NCI-H1105 treated with DMSO at 0.1 percent for 48 hours (cell line): ENCODE data around the gene OBSL1.
A peak's percentile ranks its signal among the peaks of the same experiment; 100 is the strongest.

Source experiments
- DNase-seq: peaks from one replicate; lab custom pipeline; 2025; lab: John Stamatoyannopoulos, UW

Gene OBSL1

DNA sequence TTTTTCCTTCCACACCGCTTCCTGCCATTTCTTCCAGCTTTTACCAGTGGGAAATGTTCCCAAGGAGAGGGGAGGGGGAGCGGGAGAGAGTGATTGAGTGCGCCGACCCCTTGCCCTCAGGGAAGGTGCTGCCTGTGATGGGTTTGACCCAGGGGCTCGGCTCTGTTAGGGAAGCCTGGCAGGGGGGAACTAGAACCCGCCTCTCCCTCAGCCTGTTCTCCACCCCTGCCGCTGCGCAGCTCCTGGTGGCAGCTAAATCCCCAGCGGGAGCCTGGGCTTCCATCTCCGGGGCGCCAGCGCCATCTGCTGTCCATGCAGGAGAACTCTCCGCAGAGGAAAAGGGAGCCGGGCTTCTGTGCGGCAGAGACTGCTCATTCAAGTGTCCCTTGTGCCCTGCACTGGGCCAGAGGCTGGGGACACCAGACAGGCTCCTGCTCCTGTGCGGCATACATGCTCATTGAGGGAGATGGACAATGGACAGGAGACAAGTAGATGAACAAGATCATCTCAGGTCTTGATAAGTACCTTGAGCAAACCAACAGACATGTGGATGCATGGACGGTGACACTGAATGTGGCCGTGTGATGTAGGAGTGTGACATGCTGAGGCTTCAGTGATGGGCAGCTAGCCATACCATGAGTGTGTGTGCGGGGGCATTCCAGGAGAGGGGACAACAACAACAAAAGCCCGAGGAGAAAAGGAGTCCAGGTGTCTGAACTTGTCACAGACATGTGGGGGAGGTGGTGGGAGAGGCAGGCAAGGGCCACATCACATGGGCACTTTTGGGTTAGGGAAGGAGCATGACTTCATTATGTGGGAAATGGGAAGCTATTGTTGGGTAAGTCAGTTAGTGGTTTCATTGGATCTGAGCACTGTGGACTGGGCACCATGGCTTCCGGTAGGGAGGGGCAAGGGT lies 41.0 kb downstream of the OBSL1 start:
- peak; percentile 73 for DNase-seq

DNA sequence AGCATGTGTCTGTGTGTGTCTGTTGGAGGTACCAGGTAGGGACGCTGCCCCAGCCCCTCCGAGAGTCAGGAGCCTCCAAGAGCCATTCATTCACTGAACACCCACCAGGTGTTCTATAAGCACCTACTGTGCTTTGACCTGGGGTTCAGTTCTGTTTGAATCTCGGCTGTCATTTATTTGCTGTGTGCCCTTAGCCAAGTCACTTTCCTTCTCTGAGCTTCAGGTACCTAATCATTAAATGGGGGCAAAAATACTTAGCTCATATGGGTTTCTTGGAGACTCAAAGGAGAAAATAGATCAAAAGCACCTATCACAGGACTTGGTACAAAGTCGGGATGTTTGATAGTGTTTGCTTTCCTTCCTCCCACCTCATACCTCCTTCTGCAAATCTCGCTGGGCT lies 43.9 kb downstream of the OBSL1 start:
- DNase-seq, result no peak

DNA sequence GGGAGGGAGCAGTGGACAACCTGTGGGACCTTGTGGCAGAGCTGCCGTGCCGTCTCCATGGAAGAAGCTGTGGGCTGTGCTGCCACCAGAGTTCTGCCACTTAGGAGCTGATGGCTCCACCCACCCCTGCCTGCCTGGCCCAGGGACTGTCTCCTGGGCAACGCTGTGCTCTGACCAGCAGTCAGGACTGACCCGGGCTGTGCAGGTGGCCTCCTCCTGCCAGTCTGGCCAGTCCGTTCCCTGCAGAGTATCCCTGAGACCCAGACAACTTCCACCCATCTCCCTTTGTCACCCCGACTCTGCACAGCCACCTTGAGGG lies 44.3 kb downstream of the OBSL1 start:
- DNase-seq, result no peak

DNA sequence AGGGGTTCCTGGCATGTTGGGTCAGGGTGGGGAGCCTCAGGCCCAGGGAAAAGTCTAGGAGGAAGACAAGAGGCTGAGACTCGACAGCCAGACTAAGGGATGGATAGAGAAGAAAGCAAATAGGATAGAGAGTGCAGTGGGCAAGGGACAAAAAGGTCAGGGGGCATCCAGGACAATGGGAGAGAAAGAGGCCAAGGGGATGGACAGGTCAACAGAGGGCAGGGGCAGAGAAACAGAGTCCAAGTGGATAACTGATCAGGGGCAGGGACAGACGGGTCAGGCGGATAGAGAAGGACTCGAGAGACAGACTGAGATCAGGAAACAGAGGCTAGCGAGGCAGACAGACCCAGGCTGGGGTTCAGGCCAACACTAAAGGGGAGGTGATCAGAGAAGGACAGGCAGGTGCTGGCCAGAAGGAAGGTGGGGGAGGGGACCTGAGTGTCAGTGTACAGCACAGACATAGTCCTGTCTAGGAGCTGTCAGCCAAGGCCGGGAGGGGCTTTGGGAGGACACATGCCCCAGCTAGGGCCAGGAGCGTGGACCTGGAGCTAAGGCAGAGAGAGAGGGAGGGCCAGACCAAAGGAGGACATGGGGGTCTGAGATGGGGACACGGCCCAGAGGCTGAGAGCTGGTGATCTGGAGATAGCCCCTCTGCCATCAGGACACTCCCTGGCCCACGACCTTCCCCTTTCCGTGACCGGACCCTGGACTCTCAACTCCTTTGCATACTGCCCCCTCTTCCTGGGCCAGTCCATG lies 44.8 kb downstream of the OBSL1 start:
- DNase-seq, result no peak

DNA sequence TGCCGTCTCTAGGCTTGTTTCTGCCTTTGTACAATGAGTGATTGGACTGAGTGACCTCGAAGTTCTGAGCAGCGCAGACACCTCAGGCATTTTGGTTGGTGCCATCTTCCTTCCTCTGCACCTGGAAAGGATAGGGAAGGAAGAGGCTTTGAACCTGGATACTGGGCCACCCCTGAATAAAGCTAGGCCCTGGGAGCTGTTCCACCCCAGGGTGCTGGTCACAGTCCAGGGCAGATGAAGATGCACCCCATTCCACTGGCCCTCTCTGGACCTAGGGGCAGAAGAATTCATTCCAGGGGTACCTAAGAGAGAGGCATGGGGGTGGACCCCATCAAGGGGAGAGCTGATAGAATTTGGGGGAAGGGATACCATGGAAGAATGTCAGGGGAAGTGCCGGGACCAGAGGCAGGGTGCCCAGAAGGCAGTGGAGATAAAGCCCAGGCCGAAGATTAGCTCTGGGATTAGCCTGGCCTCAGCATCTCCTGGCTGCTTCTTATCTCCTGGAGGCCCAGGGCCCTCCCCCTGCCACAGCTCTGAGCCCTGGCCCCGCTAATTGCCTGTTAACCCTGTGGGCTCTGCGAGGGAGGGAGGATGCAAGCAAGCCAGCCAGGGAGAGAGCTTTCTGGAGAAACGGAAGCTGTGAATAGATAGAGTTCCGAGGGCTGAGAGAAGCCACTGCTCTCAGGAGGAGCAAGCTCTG lies 45.7 kb downstream of the OBSL1 start:
- DNase-seq, result no peak

DNA sequence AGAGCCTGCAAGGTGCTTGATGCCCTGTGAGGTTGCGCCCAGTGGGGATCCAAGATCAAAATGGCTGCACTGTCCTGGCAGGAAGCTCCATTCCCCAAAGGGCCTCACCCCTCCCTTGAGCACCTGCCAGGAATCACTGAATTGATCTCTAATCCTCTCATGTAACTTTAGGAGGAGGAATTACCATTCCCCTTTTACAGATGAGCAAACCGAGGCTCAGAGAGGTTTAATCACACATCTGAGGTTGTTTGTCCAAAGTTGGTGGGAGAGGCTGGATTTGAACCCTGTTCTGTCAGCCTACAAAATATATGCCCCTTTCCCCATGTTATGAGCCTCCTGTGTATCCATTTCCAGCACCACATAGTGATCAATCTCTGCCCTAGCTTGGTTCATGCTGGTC lies 46.5 kb downstream of the OBSL1 start:
- no peak for DNase-seq

DNA sequence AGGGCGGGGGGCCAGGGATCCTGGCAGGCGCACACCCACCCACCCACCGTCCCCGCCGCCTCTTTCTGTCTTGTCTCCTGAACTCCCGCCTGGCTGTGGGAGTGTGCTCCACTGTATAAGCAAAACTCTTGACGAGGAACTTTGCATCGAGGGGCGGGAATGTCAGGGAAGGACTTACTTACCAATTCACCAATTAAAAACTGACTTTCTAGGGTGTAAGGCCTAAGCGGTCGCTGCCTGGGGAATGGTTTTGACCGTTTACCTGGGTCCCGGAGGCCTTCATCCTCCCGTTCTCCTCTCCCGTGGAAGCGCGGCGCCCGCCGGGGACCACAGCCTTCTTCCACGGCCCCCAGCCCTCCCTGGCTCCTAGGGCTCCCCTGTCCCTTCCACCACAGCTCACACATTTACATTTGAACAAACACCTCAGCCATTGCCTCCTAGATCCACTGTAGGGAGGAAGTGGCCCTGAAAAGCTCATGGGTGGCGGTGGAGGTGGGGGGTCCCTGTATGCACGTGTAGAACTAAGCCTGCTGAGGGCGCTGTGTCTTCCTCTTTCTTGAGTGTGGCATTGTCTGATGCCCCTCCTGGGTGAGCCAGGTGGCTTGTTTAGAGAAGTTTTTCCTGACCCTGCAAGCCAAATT lies 48.2 kb downstream of the OBSL1 start:
- DNase-seq, result no peak

DNA sequence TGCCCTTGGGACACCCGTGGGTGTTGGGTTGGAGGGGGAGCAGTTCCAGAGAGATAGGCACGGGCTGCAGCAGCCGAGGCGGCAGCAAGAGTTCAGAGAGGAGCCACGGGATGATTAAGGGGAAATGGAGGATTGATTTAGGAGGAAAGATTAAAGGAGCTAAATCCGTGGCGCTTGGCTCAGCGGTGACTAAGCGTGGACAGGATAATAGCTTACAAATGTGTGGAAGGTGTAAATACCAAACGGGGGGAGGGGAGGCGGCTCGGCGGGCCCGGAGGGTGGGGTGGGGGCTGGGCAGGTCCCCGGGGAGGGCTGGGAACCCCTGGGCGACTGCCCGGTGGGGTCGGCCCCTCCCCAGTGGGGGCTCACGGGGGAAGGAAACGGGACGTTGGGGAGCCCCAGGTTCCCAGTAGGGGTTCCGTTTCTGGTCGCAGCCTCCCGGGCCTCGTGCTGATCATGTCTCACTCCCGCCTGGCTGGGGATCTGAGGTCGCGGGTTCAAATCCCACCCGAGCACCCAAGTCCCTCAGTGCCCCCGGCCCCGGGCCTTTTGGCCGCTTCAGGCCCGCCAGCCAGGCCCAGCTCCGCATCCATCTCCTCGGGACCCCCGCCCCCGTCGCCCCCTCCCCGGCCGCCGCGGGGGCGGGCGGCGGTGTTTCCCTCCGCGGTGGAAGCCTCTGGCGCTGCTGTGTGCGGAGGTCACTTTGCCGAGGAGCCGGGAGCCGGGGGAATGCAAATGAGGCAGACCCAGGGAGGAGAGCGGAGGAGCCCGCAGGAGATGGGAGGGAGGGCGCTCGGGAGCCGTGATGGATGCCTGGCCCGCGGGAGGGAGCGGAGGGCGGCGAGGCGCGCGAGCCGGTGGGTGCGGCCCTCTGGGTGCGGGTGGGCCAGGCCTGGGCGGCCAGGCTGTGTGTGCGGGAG lies 49.0 kb downstream of the OBSL1 start:
- no peak for DNase-seq

DNA sequence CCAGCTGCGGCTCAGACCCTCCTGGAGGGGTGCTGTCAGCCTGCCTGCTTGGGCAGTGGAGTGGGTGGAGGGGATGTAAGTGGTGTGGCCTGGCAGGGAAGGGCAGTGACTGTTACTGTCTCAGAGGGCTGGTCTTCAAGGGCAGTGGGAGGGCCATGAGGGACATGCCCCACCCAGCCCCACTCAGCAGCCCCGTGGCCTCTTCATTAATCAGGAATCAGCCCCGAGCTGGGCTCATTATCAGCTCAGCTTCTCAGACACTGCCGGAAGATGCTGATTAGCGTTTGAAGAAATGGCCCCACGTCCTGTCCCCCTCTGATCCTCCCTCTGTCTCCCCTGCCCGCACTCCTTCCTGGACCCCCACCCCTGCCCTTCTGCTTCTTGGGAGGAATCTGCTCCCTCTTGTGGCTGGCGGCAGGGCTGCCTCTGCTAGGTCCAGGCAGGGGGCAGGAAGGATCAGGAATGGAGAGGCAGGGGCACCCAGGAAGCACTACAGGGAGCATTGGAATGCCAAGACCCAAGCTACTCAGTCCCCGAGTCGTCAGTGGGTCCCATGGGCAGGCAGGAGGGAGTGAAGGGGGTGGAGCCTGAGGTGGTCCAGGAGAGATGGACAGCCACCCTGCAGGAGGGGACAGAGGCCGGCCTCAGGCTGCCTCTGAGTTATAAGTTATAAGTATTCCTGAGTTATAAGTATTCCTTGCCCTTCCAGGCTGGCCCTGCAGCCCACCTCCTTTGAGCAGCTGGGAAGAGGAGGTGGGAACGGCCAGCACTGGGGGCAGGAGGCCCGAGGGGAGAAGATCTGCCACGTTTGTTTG lies 50.1 kb downstream of the OBSL1 start:
- DNase-seq, result peak; percentile 16

DNA sequence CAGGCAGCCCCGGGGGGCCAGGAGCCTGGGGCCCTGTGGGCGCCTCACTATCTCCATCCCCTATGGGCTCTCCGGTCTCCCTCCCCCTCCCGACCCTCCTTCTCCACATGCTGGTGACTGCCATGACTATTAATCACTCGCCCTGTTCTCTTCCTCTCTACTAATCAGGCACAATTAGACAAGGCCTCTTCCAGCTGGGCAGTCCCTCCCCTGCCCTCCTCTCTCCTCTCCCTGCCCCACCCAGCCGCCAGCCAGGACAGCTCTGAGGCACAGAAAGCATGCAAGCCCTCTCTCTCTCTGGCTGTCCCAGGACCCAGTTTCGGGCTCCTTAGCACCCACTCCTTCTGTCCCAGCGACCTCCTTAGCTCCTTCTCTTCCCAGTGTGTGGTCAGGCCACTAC lies 51.3 kb downstream of the OBSL1 start:
- DNase-seq, result no peak

DNA sequence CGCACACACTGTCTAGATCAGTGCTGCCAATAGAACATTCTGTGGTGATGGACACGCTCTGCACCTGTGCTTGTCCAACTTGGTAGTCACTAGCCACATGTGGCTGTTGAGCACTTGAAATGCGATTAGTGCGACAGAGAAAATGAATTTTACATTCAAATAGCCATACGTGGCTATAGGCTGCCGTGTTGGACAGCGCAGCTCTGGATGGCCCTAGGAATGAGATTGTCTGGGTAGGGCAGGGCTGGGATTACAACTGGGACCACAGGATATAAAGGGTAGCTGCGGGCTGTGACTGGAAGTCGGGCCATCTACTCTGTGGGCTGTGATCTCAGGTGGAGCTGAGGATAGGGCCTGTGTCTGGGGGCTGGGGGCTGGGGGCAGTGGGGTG lies 51.8 kb downstream of the OBSL1 start:
- DNase-seq, result no peak

DNA sequence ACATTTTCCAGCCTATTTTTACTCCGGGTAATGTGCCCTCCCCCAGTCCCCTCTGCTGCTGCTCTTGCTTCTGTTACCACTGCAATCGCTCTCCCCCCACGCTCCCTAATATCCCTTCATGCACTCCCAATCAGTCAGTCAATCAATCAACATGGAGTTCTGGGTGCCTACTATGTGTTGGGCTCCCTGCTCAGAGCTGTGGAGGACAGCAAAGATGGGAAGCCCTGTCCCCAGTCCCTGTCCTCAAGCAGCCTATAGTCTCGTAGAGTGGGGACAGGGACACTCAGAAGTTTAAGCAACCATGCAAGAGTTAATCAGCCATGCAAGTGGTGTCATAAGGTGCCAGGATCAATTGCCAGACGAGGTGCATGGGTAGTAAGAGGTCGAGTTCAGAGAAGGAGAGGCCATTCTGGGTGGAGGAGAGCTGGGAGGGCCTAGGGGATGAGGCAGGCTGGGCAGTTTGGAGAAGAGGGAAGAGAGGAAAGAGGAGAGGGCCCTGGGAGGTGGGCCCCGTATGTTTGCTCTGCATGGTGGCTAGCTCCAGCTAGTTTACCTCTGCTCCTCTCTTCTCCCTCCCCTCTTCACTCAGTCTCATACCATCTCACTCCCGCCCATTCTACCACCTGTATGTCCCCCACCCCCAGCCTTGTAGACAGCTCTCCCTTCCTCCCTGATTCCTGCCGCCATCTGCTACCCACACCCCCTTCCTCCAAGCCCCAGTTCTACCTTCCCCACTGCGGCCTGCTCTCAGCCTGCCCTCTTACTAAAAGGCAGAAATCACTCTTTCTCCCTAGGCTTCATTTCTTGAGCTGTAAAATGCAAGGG lies 53.2 kb downstream of the OBSL1 start:
- no peak for DNase-seq

DNA sequence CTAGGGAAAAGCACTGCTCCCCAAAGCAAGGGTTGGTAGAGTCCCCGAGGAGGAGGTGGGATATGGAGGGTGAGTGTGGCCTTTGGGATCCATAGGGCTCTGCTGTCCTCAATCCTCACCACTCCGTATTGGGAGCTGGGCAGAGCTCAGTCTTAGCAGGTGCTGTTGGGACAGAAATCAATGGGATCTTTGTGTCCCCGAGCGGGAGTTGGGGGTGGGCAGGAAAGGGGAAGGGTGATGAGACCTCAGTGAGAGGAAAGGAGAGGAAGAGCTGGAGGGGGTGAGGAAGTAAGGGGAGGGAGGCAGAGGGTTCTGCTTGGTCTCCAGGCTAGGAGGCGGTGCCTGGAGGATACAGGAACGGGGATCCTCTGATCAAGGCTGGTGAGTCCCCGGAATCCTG lies 54.5 kb downstream of the OBSL1 start:
- no peak for DNase-seq

DNA sequence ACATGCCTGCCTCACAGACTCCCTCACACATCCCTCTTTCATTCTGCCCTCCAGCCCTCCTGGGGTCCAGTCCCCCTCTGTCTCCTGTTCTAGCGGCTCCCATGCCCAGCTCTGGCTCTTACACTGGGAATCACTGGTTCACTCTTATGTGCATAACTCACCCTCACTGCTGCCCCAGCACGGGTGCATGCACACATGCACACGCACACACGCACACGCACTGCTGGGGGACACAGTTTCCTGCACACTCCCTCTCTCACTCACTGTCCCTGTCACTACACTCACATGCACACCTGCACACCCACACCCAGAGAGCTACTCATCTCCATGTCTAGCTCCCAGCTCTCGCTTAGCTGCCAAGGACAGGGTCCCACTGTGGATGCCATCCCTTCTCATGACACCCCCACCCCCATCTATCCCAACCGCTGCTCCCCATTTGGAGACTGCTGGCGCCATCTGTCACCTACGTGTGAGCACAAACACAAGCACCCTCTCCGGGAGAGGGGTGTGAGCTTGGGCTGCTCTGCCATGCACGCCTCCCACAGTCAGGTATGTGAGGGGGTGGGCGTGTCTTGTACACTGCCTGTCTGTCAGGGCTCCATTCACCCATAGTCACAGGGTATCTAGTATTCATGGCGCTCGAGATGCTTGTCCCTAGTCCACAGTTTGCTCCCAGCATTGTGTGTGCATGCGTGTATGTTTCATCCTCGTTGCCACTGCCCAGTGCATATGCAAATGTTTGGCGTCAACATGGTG lies 55.3 kb downstream of the OBSL1 start:
- DNase-seq, result no peak

DNA sequence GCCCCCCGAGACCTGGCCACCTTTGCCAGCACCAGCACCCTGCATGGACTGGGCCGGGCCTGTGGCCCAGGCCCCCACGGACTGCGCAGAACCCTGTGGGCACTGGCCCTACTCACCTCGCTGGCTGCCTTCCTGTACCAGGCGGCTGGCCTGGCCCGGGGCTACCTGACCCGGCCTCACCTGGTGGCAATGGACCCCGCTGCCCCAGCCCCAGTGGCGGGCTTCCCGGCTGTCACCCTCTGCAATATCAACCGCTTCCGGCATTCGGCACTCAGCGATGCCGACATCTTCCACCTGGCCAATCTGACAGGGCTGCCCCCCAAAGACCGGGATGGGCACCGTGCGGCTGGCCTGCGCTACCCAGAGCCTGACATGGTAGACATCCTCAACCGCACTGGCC lies 56.5 kb downstream of the OBSL1 start:
- DNase-seq, result no peak

DNA sequence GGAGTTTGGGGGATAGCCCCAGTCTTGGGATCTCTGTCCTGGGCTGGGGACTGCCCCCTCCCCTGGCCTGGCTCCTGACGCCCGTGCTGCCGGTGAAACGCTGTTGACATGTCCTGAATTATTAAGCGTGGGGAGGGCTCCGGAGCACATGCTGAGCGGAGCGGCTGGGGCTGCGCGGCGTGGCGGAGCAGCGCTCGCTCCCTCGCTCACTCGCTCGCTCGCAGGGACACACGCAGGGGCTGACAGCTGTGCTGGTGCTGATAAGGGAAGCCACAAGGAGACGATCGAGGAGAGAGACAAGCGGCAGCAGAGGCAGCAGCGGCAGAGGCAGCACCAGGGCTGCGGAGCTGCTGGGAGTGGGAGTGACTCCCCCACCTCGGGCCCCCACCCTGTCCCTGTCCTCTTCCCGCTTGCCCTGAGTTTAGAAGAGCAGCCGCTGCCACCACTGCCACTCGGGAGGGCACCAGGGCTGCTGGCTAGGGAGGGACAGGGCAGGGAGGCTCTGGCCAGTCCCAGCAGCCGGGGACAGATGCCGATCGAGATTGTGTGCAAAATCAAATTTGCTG lies 57.1 kb downstream of the OBSL1 start, which contains the start of gene ASIC4:
Gene ASIC4, plus strand, starts transcription at position 287 of the 566 bp plus-strand sequence. Its CDS starts 243 bp downstream, at position 530.
- DNase-seq, result peak; percentile 10

DNA sequence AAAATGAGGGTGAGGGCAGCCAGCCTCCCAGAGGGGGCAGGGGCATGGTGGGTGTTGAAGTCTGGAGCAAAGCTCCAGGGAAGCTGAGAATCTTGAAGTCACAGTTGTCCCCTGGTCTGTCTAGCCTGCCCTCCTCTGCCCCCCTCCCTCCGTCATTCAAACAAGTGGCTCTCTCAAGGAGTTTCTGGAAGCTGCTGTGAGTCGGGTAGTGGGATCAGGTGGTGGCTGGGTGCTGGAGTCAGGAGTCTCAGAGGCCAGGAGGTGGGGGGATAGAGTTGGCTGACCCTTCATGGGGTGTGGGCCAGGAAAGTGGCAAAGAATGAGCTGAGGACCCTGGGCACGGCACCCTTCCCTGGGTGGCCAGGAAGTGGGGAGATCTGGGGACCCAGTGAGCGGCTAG lies 57.6 kb downstream of the OBSL1 start:
- DNase-seq, result no peak

DNA sequence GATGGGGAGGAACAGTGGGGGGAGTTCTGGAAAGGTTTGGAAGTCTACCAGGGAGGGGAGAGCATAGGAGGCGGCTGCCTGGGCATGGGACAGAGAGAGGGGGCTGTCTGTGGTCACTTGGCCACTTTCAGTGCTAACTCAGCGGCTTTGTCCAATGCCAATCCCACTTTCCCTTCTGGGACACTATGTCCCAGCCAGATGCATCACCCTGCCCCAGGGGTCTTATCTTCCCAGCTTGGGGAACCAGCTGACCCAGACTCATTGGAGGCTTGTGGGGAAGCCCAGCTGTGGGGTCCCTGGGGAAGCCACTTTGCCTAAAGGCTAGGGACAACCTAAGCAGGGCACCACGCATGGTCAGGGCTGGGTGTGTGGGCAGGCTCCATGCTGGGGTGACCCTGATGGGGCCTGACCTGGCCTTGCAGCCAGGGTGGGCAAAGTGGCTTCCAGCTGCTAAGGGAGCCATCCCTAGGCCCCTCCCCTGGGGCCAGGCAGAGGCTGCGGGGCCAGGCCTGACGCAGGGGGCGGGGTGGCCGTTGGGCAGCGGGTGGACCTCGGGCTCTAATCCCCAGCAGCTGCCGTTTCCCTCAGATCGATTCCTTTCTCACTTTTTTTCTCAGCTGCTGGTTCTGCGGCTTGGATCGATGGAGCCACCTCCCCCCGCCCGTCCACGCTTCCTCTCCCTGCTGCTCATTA lies 58.7 kb downstream of the OBSL1 start:
- DNase-seq, result no peak
